NCI-H187 (cell line): ENCODE results near the gene CASKIN2.
"Not testable (repeated sequence)": the region's sequence is repeated elsewhere in the genome, so short reads cannot be mapped to it uniquely, and the experiment has no call there.

Source experiments
- DNase-seq, 2 experiments: peaks; one replicate each; lab custom pipeline; 2025; lab: John Stamatoyannopoulos, UW

The CASKIN2 gene

DNA sequence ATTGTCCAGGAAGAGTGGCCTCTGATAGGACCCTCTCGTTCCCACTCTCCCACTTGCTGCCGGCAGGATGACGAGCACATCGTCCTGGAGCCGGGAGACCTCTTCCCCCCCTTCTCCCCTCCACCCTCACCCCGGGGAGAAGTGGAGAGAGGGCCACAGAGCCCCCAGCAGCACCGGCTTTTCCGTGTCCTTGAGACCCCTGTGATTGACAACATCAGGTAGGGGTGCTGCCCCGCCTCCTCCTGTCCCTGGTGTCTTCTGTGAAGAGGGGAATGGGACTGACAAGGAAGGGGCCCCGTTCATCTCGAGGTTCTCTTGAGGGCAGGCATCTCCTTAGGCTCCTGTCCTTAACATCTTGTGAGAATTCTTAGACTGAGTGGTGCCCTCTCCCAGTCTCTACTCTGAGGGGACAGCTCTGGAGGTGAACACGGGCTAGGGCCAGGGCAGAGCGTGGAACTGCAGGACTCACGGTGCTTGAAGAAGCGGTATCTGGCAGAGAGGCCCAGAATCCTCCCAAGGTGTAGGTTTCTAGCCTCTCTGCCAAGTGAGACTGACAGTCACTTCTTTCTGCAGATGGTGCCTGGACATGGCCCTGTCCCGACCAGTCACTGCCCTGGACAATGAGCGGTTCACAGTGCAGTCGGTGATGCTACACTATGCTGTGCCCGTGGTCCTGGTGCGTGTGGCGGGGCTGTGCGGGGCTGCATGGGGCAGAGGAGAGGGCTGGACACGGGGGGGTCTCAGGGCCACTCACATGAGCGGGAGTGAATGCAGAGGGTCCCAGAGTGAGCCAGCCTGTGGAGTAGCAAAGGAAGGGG is 26.4 kb downstream of the CASKIN2 start:
- DNase-seq: no peak

DNA sequence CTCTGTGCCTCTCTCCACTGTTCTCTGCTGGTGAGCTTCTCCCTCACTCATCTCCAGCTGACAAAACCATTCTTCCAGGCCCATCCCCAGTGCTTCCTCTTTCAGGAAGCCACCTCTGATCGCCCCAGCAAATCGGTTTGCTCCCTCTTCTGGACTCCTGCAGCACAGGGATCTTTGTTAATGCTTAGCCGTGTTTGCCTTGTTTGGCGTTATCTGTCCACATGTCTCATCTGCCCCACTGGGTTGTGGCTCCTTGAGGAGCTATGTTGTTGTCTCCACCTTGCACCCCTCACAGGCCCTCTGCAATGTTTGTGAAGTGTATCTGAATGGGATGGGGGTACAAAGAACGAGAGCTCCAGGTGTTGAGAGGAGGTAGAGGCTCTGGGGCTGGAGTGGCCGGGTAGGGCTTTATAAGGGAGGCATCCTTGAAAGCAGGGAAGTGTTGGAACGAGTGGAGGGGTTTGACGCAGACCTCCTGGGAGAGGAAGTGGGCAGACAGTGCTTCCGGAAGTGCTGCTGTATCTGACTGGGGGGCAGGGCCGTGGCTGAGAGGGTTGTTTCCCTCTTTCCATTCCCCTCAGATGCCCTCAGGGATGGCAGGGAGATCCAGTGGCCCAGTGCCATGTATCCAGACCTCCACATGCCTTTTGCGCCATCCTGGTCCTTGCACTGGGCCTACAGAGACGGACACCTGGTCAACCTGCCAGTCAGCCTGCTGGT is 27.8 kb downstream of the CASKIN2 start:
- DNase-seq: no peak

DNA sequence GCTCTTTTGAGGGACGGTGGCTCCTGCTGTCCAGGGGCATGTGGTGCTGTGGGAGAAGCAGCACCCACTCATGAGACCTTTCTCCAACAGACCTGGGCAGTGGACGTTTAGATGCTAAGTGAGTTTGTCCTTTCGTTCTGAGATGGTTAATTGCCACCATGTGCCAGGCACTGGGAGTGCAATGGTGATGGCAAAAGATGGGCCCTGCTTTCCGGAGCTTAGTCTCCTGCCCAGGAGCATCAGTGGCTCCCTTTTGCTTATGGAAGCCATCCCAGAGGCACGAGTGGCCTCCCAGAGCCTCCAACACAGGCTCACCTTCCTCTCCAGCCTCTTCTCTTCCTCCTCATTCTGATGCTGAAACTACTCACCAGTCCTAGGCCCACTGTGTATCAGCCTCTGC is 28.4 kb downstream of the CASKIN2 start:
- no peak for DNase-seq

DNA sequence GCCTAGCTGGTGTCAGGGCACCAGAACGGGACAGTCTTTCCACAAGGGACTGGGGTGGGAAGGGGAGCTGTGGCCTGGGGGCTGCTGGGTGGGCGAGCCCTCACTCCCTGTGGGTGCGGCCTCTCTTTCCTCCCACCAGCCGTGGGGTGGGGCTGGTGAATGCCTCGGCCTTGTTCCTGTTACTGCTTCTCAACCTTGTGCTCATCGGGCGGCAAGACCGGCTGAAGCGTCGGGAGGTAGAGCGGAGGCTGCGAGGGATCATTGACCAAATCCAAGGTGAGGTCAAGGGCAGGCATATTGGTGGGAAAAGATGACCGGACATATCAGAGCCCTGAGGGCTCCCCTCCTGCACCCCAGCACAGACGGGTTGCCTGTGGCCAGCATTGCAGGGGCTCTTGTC is 29.2 kb downstream of the CASKIN2 start:
- DNase-seq: no peak

DNA sequence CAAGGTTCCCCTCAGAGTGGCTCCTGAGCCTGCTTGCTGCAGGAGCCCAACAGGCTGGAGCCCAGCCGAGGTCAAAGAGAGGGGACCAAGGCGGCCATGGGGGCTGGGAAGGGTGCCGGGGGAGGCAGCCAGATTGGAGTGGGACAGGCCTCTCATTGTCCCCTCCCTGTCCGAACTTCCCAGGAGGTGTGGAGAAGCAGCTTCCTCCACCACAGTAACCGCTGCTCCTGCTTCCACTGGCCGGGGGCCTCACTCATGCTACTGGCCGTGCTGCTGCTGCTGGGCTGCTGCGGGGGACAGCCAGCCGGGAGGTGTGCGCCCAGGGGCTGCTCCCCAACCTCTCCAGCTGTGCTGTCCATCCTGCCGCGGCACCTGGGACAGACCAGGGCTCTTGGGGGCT is 29.6 kb downstream of the CASKIN2 start:
- no peak for DNase-seq

DNA sequence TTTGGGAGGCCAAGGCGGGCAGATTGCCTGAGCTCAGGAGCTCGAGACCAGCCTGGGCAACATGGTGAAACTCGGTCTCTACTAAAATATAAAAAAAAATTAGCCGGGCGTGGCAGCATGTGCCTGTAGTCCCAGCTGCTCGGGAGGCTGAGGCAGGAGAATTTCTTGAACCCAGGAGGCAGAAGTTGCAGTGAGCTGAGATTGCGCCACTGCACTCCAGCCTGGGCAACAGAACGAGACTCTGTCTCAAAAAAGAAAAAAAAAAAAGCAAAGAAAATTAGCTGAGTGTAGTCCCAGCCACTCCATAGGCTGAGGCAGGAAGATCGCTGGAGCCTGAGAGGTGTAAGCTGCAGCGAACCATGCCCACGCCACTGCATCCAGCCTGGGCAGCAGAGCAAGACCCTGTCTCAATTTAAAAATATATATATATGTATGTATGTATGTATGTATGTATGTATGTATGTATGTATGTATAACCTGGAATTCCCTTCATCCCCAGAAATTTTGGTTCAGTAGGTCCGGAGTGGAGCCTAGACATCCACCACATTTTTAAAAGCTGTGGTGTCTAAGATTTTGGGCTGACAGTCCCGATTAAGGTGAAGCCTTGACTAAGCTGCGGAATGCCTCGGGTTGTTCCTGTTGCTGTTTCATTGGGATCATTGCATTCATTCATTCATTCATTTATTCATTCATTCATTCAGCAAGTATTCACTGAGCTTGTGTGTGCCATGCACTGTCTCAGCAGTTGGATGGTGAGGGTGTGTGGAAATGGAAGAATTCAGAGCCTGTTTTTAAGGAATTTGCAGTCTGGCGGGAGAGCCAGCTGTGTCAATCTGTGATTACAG is 33.0 kb downstream of the CASKIN2 start:
- no peak for DNase-seq

DNA sequence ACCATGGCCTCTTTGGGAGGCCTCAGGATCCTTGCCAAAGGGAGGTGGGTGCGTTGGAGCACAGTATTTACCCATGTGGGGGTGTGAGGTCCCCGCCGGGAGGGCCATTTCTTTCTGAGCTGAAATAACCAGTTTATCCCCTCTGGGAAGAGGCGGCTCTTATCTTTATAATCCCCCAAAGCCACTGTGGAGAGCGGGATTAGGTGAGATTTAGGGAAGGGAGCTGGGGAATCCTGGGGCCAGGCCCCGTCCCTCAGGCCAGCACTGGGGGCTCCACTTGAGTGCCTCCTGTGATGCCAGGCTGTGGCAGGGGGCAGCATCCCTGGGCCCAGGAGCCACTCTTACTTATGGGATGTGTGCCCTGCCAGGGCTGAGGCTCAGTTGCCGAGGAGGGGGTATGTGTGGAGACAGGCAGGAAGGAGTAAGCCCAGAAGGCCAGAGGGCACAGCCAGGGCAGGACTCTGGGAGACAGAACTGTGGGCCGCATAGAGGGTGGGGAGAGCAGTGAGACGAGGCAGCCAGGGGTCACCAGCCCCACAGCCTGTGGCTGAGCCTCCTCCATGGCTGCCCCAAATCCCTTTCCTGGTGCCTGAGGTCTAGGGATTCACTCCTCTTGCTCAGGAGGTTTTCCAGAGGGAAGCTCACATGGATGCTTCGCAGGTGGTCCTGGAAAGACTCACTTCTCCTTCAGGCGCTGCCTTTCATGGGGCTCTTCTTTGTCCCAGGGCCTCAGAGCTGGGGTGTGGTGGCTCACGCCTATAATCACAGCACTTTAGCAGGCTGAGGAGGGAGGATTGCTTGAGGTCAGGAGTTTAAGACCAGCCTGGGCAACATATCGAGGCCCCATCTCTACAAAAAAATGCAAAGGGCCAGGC is 33.9 kb downstream of the CASKIN2 start:
- no peak for DNase-seq

DNA sequence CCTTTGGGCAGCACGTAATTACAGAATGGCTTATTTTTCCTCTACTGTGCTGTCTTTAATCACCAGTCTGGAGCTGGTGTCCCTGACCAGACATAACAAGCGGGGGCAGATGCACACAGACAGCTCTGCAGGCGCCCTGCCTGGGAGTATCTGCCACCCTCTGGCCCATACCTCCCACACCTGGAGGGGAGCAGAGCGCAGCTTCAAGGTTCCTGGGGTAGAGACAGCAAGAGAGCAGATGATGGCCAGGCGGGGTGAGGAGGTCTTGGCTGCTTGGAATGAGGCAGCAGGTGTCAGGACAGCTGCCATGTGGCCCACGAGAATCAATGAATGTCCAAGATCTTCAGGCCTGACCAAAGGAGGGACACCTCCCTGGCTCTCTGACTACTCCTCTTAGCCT is 35.1 kb downstream of the CASKIN2 start:
- no peak for DNase-seq

DNA sequence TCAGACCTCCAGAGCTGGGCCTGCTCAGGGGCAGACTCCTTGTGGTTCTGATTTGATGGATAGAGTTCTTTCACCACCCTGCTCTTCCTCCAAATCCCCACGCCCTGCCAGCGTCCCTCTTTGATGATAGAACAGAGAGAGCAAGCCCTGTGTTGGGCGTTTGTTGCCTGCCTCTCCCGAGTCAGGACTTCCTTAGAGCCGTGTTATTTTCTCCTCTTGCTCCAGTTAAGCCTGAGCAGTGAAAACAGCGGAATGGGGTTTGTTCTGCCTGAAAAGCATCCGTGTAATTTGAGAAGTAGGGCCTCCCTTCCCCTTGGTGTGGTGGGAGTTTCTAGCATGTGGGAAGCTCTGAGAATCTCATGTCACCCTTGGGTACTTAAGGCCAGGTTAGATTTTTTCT is 36.8 kb downstream of the CASKIN2 start:
- no peak for DNase-seq

DNA sequence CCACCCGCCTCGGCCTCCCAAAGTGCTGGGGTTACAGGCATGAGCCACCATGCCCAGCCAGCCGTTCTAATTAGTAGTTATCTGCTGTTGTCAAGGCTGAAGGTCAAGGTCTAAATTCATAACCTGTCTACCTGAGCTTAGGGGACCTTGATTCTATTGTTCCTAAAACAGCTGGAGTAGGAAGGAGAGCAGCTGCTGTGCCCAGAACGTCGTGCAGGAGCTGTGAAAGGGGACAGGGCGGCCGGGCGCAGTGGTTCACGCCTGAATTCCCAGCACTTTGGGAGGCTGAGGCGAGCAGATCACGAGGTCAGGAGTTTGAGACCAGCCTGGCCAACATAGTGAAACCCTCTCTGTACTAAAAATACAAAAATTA is 37.9 kb downstream of the CASKIN2 start:
- not testable (repeated sequence) for DNase-seq

DNA sequence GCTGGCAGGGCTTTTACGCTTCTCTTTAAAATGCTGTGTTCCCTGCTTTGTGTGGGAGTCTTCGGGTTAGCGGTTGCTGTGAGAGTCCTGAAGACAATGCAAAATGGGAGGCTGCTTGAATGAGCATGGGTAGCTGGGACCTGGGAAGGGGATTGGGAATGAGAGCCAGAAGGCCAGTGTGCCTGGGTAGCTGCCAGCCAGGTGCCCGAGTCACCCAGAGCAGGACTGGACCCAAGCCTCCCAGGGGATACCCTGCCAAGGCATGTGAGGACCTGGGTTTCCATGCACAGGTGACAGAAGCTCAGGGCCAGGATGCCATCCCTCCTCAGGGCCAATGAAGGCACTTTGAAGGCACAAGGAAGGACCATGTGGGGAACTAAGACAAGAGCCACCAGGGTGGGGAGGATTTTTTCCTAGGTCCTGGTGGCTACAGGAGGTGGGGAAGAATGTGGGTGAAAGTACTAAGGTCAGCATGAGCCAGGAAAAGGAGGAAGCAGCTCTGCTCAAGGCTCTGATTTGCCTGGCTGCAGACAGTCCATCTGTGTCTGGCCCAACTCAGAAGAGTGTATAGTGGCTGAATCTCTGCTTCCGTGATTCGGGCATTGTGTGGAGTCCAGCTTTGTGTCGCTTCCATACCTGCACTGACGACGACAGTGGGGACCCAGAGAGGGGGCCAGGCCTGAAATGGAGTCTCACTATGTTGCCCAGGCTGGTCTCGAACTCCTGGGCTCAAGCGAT is 38.4 kb downstream of the CASKIN2 start:
- DNase-seq: no peak

DNA sequence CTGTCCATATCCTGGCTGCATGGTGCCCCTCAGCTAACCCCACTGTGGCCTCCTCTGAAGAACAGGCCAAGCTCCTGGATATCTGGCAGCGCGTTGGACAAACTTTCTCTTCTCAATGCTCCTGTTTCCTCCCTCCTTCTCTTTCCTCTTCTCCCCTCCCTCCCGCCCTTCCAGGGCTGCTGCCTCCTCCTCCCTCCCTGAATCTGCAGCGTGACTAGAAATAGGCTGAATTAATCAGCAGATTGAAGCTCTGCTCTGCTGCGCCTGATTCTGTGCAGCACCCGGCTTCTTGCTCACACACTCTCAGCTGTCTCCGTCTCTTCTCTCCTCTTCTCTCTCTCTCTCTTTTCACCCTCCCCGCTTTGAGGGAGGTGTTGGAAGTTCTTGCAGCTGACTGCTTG is 39.1 kb downstream of the CASKIN2 start:
- DNase-seq: no peak

DNA sequence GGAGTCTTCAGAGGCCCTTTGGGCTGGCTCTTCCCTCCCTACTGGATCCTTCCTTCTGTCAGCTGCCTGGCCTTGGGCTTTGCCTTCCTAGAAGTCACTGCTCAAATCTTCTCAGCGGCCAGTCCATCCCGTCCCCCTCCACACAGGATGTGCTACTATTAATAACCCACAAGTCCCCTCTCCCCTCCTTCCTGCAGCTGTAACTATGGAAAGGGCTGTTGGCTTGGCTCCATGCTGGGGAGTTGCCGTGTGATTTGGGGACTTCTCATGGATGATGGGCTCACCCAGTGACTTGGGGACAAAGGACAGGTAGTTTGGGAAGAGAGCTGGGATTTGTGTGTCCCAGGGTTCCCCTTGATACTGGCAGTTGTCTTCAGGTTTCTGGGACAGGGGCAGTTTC is 39.5 kb downstream of the CASKIN2 start:
- DNase-seq: no peak

DNA sequence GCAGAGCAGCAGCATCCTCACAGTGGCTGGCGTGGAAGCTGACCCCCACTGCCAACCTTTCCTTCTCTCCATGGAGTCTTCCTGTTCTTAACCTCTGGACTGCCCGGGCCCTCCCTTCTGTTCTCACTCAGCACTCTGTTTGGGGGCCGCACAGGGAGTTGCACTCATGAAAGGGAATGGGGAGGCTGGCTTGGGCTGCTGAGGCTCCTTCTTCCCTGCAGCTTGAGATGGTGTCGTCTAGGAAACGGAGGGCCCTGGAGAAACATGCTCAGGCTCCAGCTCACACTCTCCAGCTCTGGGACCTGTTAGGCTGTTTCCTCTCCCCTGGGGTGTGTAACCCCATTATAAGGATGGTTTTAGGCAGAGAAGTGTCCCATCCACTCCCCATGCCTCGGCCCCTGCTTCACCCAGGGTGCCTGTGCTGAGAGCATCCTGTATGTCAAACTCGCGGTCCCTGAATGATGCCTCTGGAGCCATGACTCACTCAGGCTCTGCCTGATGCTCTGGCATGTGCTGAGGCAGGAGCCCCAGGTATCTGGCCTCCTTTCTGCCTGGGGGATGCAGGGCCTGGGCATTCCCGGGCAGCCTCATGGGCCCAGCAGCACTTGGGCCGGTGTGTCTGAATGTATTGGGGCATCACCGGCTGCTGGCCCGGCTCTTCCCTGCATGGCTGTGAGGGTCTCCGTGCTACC is 40.0 kb downstream of the CASKIN2 start:
- no peak for DNase-seq

DNA sequence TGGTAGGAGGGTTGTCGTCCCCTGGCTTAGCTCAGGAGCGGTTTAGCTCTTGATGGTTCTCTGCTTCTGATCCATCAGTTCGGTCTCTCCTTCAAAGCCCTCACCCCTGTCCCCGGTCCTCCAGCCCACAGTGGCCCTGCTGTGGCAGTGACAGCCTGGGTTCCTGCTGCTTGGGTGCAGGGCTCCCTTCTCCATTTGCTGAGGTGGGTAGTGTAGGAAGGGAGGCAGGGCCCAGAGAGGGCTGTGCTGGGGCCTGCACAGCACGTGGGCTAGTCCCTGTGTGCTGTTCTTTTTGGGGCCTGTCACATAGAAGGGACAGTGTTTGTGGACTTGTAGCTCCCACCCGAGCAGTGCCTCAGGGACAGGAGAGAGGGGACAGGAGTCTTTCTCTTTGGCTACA is 40.6 kb downstream of the CASKIN2 start:
- no peak for DNase-seq

DNA sequence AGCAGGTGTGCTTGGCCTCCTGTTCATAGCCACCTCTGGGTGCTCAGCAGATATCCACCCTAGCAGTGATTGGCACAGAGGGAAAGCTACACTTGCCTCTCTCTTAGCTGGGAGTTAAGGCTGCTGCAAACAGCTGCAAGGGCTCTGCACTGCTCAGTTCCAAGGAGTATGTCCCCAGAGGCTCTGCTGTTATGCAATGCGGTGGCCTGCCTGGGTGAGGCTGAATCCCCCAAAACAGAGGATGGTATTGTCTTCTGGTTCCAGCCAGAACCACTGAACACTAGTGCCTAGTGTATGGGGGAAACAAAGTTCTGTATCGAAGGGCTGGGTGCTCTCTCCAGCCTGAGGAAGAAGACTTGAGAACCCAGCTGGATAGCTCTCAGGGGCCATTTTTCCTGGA is 42.1 kb downstream of the CASKIN2 start:
- DNase-seq: no peak

DNA sequence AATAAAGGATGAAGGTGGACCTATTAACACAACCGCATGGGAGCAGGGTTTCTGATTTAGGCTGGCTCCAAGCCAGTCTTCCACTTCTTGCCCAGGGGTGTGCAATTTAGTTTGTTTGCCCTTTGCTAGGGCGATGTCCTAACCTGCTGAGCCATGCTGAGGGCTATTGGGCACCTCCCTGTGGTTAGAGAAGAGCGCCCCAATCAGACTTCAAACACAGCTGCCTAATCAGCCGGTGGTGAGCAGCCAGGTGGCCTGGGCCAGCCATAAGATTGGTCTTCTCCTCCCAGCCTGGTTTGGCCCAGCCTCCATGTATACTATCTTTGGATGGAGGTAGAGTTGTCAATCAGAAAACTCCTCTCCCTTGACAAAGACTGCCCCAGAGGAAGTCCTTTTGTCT is 43.2 kb downstream of the CASKIN2 start:
- DNase-seq: no peak

DNA sequence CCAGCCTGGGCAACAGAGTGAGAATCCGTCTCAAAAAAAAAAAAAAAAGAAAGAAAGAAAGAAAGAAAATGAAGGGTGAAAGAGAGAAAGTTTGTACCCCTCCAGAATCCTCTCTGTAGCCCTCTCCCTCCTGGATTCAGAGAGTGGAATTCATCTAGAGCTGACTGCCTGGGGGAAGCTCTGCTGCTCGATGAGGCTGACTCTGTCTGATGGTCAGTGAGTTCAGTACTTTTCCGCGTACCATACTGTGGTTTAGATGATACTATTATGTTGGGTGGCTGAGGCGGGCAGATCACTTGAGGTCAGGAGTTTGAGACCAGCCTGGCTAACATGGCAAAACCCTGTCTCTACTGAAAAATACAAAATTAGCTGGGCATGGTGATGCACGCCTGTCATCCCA is 44.1 kb downstream of the CASKIN2 start:
- DNase-seq: no peak

DNA sequence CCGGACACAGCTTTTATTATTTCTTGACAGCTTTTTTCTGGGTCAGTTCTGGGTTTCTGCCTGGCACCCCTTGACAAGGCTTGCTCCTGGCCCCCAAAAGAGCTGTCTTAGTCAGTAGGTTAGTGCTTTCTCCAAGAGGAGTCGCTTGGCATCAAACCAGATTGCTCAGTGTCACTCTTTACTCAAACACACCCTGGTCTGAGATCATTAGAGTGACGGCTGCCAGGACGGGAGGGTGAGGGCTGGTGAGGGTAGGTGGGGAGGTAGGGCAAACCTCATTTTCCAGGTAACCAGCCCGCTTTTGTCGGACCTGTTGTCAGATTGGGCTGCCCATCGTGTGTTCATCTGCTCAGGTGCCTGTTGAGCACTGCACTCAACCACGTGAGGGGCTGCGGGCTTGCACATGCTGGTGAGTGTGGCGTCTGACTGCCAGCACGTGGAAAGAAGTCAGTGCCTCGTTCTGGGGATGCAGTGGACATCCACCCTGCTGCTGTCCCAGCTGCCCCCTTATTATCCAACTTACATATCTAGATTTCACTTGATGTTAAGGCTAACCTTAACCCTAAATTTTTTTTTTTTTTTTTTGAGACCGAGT is 46.5 kb downstream of the CASKIN2 start:
- DNase-seq: no peak

DNA sequence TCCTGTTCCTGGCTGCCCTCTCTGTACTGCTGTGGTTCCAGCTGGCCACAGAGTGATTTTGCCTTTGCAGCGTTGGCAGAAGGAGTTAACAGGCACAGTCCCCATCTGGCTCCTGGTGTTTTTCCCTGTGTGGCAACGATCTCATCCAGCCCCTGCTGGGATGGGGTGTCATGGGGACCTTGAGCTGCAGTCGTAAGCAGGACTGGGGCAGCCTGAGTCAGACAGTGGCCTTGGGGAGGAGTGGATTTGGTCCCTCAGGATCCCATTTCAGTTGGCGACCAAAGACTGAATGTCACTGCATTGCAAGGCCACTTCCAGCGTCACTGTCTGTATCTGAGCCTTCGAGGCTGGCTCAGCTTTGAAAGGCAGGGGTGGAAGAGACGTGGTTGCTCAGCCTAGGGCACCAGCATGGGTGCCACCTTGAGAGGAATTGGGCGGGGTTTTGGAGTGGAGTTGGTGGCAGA is 47.0 kb downstream of the CASKIN2 start:
- DNase-seq: no peak
